Kidney capillary endothelial cell (primary cell): ENCODE results near the gene SV2B.
"Not testable (repeated sequence)": the region's sequence is repeated elsewhere in the genome, so short reads cannot be mapped to it uniquely, and the experiment has no call there.

ENCODE experiments used
- DNase-seq: peaks from one replicate; pipeline ENCODE4 v3.0.0-alpha.2; 2018; ENCODE audit warnings: low spot score

SV2B gene

GRCh38 chr15:91099995-91100813 lies at the start of gene SV2B:
Gene SV2B (plus strand): TSS chr15:91100257. CDS start chr15:91226264, 126,007 bp downstream.
- DNase-seq, result no peak

- DNase-seq, result no peak
These were observed 48.8 kb upstream of the SV2B start for GRCh38 chr15:91051248-91051647.

GRCh38 chr15:91054816-91055215 lies 45.2 kb upstream of the SV2B start:
- DNase-seq, result no peak

- DNase-seq, result peak; percentile 47
These were observed 44.3 kb upstream of the SV2B start for GRCh38 chr15:91055548-91056331.

- DNase-seq, result no peak
These were observed 38.8 kb upstream of the SV2B start for GRCh38 chr15:91061230-91061629.

- no peak for DNase-seq
These were observed 38.1 kb upstream of the SV2B start for GRCh38 chr15:91061997-91062396.

- DNase-seq, result no peak
These were observed 34.6 kb upstream of the SV2B start for GRCh38 chr15:91065505-91065904.

GRCh38 chr15:91067036-91067435 lies 33.0 kb upstream of the SV2B start:
- no peak for DNase-seq

GRCh38 chr15:91068436-91068835 lies 31.6 kb upstream of the SV2B start:
- no peak for DNase-seq

GRCh38 chr15:91068966-91069365 lies 31.1 kb upstream of the SV2B start:
- no peak for DNase-seq

- DNase-seq, result no peak
These were observed 29.2 kb upstream of the SV2B start for GRCh38 chr15:91070872-91071271.

GRCh38 chr15:91072161-91072560 lies 27.9 kb upstream of the SV2B start:
- DNase-seq, result no peak

- DNase-seq, result no peak
These were observed 27.0 kb upstream of the SV2B start for GRCh38 chr15:91073077-91073476.

- no peak for DNase-seq
These were observed 26.3 kb upstream of the SV2B start for GRCh38 chr15:91073768-91074167.

- no peak for DNase-seq
These were observed 24.3 kb upstream of the SV2B start for GRCh38 chr15:91075739-91076138.

GRCh38 chr15:91077029-91077428 lies 23.0 kb upstream of the SV2B start:
- DNase-seq, result no peak

GRCh38 chr15:91093866-91094265 lies 6.2 kb upstream of the SV2B start:
- not testable (repeated sequence) for DNase-seq

- DNase-seq, result no peak
These were observed 1.6 kb upstream of the SV2B start for GRCh38 chr15:91098451-91098850.

- no peak for DNase-seq
These were observed 452 bp upstream of the SV2B start for GRCh38 chr15:91099616-91099994.

- DNase-seq, result no peak
These were observed 954 bp downstream of the SV2B start for GRCh38 chr15:91100814-91101607.

GRCh38 chr15:91101608-91101920 lies 1.5 kb downstream of the SV2B start:
- no peak for DNase-seq

- no peak for DNase-seq
These were observed 2.7 kb downstream of the SV2B start for GRCh38 chr15:91102546-91103330.
